ENCODE data around the gene PRKCE. TPM values are rescaled to one million over a fixed set of nuclear protein-coding genes. Genes with fewer than 3 reads are reported as not detected.

PRKCE gene
- total and polyA plus RNA-seq, 2 donors (not counting 3 experiments of a cell fraction or from before 2014, with no cell fraction given): 27.9 to 33.9 TPM

DNA sequence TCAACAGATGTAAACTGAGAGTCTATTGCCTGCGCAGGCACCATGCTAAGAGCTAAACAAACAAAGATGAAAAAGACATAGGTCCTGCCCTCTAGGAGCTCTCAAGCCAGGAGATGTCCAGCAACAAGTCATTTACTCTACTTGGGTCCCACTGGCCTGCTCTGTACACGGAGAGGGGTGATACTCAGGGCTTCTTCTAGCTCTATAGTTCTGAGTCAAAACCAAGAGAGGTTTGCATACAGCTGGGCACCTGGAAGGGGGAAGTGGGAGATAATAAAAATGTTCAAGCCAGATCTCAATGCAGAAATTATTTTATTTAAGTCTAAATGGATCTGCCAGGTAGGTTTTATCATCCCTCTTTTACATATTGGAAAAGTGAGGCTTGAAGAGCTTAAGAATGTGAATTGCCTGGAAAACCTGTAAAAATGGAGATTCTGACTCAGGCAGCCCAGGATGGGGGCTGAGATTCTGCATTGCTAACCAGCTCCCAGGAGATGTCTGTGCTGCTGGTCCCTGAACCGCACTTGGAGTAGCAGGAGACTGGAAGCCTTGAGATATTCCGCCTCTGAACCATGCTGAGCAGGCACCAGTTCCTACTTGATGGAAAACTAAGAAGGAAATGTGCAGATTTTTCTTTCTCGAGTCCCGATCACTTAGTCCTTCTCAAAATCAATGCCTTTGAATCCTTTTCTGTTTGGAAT lies 201.1 kb downstream of the PRKCE start:
- TF ChIP-seq, protein P1, sequence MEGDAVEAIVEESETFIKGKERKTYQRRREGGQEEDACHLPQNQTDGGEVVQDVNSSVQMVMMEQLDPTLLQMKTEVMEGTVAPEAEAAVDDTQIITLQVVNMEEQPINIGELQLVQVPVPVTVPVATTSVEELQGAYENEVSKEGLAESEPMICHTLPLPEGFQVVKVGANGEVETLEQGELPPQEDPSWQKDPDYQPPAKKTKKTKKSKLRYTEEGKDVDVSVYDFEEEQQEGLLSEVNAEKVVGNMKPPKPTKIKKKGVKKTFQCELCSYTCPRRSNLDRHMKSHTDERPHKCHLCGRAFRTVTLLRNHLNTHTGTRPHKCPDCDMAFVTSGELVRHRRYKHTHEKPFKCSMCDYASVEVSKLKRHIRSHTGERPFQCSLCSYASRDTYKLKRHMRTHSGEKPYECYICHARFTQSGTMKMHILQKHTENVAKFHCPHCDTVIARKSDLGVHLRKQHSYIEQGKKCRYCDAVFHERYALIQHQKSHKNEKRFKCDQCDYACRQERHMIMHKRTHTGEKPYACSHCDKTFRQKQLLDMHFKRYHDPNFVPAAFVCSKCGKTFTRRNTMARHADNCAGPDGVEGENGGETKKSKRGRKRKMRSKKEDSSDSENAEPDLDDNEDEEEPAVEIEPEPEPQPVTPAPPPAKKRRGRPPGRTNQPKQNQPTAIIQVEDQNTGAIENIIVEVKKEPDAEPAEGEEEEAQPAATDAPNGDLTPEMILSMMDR (IDR thresholded peaks at IDR 0.05; ENCODE audit: extremely low read depth in 1 of 2, insufficient read depth in 1 of 2, low read depth in 1 of 2, low read length in 2 of 2): no peak
- TF ChIP-seq POLR2AphosphoS5 (IDR thresholded peaks at IDR 0.05; ENCODE audit: insufficient read depth, low read depth, low read length) (no peak), FOS (IDR thresholded peaks at IDR 0.05; ENCODE audit: borderline replicate concordance, insufficient read depth, low read length) (no peak), POLR2A (IDR thresholded peaks at IDR 0.05; ENCODE audit: low read depth, low read length) (no peak), MYC (IDR thresholded peaks at IDR 0.05; ENCODE audit: low read depth, low read length) (no peak)
- TF ChIP-seq, protein P2, sequence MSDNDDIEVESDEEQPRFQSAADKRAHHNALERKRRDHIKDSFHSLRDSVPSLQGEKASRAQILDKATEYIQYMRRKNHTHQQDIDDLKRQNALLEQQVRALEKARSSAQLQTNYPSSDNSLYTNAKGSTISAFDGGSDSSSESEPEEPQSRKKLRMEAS (IDR thresholded peaks at IDR 0.05; ENCODE audit: insufficient read depth, insufficient read length): no peak
- Histone ChIP-seq H2AFZ (ENCODE audit: low read depth, low read length) (no peak overlapping the region), H4K20me1 (replicated peaks; ENCODE audit: control insufficient read depth, extremely low read depth, insufficient read depth, low read length) (no peaks in the 10 kb centered on the region), H3K4me2 (ENCODE audit: insufficient read depth, low read length) (no peak overlapping the region), H3K36me3 (ENCODE audit: control insufficient read depth in 2 of 2, extremely low read depth in 1 of 2, insufficient read depth in 2 of 2, low read length in 2 of 2) (no peaks in the 10 kb centered on the region), H3K4me1 (ENCODE audit: control insufficient read depth, extremely low read depth, insufficient read depth, low read length) (peaks cover 11% of the 10 kb centered on the region), H3K9me1 (replicated peaks; ENCODE audit: control insufficient read depth, extremely low read depth, insufficient read depth, low read length) (no peaks in the 10 kb centered on the region), H3K27me3 (ENCODE audit: control insufficient read depth in 2 of 2, insufficient read depth in 2 of 2, low read length in 2 of 2) (no peaks in the 10 kb centered on the region), H3K27ac (ENCODE audit: insufficient read depth, low read depth, low read length) (no peak overlapping the region), H3K9ac (replicated peaks; ENCODE audit: extremely low read depth, insufficient read depth, low read length) (no peak overlapping the region), H3K9me3 (replicated peaks; ENCODE audit: control insufficient read depth, insufficient read depth, low read length) (no peaks in the 10 kb centered on the region), H3K4me3 (replicated peaks in 1 of 3; ENCODE audit: insufficient read depth in 1 of 3, low read depth in 1 of 3, low read length in 3 of 3) (no peak overlapping the region), H3K79me2 (ENCODE audit: control insufficient read depth, insufficient read depth, low read length) (no peaks in the 10 kb centered on the region)
- ChIA-PET POLR2A (no interaction called here), CTCF (interaction anchor here (1.0 to 1.7 kb wide), 2 partner anchors 10 to 74 kb away, joined by 3 to 5 read pairs; no protein-coding TSS in a partner anchor)
- DNase-seq (ENCODE audit: low read depth, low spot score) (no peak), FAIRE-seq (no peak)
- dilution Hi-C loops (cut with MboI; ENCODE audit: extremely low pct_ligation_motif_present, low sequenced_read_pairs) (no loop called here), intact Hi-C loops (cut with micrococcal nuclease) (no loop called here)
- BruUV-seq (replicated peaks): no TSS peak
